ENCODE data around the gene FREY1.
"Not testable (repeated sequence)": the region's sequence is repeated elsewhere in the genome, so short reads cannot be mapped to it uniquely, and the experiment has no call there.

Gene FREY1

DNA sequence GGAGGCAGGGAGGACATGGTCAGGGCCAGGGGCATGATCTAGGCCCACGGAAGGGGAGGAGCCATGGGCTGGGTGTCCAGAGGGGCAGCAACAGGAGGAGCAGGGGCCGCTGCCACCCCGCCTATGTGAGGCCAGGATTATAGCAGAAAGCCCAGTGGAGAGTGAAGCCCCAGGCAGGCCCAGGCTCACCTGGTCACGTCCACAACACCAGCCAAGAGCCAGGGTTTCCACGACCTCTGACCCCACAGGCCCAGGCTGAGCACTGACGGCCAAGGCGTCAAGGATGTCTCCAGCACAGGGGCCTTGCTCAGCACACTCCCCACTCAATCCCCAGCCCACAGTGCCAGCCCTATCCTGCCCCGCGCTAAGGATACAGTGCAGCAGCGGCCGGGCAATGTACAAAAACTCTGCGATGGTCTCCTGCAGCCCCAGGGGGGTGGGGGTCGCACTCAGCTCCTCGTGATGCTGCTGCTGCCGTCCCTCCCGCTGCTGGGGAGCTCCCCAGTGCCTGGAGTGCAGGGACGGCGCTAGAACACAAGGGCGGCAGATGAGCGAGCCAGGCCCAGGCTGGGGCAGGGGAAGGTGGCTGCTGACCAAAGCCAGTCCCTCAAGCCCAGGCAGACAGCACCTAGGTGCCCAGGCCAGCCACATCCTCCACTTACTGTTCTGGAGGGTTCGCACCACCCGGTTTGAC, 7.0 kb upstream of the FREY1 start:
- no peak for DNase-seq (ENCODE audit: low spot score)

- DNase-seq (ENCODE audit: low spot score) = no peak
Measured at GRCh38 chr11:45913514-45913913, 6.4 kb upstream of the FREY1 start.

GRCh38 chr11:45910623-45911022, 3.6 kb upstream of the FREY1 start:
- no peak for DNase-seq (ENCODE audit: low spot score)

DNA sequence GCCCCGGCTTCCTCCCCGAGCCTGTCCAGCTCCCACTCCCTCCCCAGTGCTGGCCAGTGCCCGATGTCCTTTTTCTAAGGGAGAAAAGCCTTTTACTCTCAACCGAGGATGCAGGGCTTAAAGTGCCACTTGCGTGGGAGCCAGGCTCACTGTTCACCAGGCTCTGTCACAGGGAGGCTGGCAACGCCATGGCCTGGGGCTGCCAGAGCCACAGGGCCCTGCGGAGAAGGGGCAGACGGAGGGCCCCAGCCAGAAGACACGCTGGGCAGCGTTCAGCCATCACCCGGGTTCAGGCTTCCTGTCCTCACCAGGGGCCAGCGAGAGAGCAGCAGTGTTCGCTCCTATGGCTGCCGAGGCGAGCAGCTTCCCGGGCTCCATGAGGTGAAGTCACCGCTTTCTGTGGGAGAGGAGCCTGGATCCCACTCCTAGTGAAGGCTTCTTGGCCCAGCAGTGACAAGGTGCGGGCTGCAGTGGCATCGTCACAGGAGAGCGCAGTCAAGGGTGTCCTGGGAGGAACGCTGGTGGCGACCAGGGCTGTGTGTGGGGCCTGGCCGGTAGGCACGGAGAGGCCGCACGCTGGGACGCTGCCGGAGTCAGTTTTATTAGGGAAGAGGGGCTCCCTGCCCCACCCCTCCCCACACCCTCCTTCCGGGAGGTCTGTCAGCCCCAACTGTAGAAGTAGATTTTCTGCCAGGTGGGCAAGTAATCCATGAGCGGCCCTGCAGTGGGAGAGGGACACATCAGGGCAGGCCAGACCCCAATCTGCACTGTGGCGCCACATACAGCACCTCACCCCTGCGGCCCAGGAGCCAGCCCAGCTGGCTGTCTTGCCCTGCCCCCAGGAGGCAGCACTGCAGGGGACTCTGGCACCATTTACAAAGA, 2.8 kb upstream of the FREY1 start:
- DNase-seq (ENCODE audit: low spot score) = no peak

DNA sequence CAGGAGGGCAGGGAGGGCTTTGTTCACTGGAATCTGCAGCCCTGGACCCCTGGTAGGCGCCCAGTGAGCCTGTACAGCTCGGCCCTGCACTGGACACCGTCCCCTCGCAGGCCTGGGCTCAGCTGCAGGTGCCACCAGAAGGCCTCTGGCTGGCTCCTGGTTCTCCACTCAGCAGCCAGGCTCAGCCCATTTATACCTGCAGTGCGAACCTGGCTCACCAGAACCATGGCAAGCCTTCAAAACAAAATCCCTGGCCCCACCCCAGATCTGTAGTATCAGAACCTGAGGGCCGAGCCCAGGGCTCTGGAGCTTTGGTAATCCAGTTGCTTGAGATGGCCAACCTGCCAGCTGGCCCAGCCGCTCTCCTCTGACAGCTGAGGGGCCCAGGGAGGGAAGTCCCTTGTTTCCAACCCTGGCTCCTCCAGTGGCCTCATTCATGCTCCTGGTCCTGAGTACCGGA, 870 bp upstream of the FREY1 start:
- no peak for DNase-seq (ENCODE audit: low spot score)

DNA sequence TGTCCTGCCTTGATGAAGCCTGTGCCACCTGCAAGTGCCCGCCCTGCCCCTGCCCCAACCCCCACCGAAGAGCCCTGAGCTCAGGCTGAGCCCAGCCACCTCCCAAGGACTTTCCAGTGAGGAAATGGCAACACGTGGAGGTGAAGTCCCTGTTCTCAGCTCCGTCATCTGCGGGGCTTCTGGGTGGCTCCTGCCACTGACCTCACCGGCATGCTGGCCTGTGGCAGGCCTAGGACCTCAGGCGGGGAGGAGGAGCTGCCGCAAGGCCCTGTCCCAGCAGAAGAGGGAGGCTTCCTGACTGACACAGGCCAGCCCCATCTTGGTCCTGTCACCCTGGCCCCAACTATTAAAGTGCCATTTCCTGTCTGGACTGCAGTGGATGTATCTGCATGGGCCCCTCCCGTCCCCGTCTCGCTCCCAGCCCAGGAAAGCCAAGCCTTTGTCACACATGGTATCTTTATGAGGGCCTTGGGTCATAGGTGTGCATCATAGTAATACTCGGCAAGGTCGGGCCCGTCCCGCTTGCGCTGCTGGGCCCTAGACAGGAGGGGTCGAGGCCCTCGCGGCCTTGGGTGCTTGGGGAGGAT, 882 bp downstream of the FREY1 start:
- DNase-seq (ENCODE audit: low spot score) = no peak

- DNase-seq (ENCODE audit: low spot score) = not testable (repeated sequence)
Measured at GRCh38 chr11:45905576-45905975, 1.5 kb downstream of the FREY1 start.

DNA sequence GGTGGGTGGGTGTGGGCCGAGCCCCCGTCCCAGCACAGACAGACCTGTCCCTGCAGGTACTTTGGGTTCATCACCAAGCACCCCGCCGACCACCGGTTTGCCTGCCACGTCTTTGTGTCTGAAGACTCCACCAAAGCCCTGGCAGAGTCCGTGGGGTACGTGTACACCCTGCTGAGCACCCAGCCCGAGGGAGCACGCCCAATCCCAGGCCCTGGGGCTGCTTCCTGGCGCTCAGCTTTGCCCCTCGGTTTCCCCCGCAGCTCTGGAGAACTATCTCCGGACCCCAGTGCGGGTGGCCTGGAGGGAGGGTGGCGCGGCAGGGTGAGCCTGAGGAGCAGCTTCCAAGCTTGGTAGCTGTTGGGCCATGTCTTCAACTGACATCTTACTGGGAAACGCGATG, 2.0 kb downstream of the FREY1 start:
- no peak for DNase-seq (ENCODE audit: low spot score)

DNA sequence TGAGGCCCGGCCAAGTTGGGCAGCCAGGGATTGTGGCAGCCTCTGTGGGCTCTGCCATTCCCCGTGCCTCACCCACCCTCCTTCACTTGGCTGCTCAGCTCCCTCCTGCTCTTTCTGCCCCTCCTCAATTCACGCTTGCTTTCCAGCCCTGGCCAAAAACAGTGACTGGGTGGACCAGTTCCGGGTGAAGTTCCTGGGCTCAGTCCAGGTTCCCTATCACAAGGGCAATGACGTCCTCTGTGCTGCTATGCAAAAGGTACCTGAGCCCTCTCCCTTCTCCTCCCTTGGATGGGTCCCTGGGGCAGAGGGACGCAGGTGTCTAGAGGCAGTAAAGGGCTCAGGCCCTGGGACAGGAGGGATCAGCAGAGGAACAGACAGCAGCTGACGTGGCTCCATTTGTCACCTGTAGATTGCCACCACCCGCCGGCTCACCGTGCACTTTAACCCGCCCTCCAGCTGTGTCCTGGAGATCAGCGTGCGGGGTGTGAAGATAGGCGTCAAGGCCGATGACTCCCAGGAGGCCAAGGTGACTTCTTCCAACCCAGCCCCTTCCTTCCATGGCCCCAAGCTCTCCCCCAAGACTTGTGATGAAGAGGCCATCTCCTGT, 2.7 kb downstream of the FREY1 start:
- DNase-seq (ENCODE audit: low spot score) = no peak

DNA sequence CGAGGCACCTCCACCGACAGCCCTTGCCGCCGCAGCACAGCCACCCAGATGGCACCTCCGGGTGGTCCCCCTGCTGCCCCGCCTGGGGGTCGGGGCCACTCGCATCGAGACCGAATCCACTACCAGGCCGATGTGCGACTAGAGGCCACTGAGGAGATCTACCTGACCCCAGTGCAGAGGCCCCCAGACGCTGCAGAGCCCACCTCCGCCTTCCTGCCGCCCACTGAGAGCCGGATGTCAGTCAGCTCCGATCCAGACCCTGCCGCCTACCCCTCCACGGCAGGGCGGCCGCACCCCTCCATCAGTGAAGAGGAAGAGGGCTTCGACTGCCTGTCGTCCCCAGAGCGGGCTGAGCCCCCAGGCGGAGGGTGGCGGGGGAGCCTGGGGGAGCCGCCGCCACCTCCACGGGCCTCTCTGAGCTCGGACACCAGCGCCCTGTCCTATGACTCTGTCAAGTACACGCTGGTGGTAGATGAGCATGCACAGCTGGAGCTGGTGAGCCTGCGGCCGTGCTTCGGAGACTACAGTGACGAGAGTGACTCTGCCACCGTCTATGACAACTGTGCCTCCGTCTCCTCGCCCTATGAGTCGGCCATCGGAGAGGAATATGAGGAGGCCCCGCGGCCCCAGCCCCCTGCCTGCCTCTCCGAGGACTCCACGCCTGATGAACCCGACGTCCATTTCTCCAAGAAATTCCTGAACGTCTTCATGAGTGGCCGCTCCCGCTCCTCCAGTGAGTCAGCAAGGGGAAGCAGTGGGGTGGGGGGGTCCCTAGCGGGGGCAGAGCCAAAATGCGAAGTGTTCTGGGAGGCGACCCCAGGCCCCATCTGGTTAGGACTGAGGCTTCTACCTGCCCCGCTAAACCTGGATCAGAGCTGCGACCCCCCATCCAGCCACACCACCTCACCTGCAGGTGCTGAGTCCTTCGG, 4.4 kb downstream of the FREY1 start:
- DNase-seq (ENCODE audit: low spot score) = no peak

GRCh38 chr11:45901626-45902025, 5.4 kb downstream of the FREY1 start:
- no peak for DNase-seq (ENCODE audit: low spot score)

DNA sequence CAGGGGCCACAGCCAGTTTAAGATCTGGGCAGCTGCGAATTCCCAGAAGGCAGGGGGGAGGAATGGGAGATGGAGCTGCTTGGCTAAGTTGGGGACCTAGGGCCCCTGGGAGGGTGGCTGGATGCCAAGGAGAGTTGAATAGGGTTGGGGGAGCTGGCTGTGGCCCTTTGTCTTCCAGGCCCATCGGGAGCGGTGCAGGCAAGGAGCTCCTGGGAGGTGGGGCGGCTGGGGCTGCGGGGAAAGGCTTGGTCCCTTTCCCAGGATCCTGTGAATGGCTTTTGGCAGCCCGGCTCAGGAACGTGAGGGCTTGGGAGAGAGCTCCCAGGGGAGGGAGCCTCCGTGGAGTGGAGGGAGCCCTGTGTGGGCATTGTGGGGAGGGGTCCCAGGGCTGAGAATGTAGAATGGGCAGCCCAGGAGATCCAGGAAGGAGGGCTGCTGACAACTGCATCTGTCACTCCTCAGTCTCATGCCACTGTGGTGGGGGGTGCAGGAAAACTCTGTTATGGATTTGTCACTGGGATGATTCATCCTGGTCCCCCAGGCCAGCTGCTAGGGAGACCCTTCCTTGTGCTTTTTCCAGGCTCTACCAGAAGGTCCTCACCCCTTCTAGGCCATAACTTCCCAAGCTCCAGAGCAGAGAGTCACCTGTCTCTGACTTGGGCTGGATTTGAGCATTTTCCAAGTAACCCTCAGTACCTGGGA, 6.0 kb downstream of the FREY1 start:
- no peak for DNase-seq (ENCODE audit: low spot score)

- DNase-seq (ENCODE audit: low spot score) = not testable (repeated sequence)
Measured at GRCh38 chr11:45900175-45900800, 6.8 kb downstream of the FREY1 start.

DNA sequence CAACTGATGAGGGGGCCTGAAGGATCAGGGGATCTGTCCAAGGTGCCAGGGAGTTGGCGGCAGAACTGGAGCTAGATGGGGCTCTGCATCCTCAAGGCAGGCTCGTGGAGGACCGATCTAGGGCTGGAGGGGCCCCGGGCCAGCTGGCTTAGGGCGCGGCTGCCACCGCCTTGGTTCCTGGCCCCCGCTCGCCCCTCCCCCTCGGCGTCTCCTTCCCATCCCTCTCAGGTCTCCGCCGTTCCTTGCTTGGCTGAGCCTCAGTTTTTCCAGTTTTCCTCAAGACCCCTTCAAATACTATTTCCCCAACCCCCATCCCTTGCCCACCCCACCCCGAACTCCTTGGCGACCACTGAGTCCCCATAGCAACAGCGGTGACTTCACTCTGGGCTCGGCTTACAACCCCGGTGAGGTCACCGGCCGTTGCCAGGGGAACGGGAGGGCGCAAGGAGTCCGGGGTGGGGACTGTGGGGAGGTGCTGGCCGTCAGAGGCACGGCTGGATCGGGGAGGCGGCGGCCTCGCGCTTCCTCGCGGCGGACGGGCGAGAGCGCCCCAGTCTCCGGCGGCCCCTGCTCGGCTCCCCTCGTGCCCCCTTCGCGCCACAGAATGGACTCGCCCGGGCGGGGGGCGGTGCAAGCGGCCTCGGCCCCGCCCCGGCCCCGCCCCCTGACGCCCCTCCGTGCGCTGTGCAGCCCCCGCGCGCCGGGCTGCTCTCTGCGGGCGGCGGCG, 7.5 kb downstream of the FREY1 start:
- DNase-seq (ENCODE audit: low spot score) = peak; percentile 54

DNA sequence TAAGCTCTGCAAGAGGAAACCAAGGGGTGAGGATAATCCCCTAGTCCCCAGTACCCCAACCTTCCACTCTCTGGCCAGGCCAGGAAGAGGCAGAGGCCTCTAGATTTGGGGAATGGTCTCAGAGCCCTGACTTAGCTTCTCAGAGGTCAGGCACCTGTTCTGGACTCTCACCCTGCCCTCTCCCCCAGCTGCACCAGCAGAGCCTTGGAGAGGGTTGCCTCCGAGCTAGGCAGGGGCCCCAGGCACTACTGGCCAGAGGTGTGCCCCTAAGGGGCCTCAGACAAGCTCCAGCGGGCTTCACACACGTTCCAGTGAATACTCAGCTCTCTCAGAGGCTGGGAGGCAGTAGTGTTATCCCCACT, 8.0 kb downstream of the FREY1 start:
- DNase-seq (ENCODE audit: low spot score) = no peak

- no peak for DNase-seq (ENCODE audit: low spot score)
Measured at GRCh38 chr11:45897556-45897955, 9.5 kb downstream of the FREY1 start.

DNA sequence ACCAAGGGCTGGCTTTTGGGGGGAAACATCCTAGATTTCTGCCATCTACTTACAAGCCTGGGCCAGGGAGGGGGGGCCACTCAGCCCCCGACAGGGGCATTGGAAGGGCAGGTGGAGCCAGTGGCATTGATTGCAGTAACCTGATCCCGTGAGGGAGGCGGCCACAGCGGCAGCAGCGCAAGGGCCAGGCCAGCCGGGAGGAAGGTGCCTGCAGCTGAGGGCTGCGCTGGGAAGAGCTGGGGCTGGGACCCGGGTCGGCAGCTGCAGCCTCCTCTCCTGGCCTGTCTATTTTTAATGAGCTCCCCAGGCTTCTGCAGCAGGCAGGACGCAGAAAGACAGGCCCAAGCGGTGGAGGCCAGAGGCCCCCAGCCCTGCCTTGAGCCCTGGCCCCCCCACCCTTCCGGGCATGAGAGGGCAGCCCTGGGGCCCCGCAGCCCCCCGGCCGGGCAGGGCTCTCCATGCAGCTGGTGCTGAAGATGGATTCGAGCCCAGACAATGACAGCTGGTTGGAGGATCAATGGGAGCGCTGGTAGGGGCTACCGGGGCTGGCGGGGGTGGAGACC, 10.6 kb downstream of the FREY1 start:
- DNase-seq (ENCODE audit: low spot score) = no peak

GRCh38 chr11:45895553-45896259, 11.4 kb downstream of the FREY1 start:
- DNase-seq (ENCODE audit: low spot score) = no peak
